Measurements from ENCODE around the gene NTM.

The NTM gene

GRCh38 chr11:132142554-132142953, 772.1 kb downstream of the NTM start:
- Histone ChIP-seq H3K4me3 (ENCODE audit: low read depth in 1 of 2, low read length in 2 of 2) (no peak overlapping the region), H3K27me3 (ENCODE audit: control insufficient read depth in 1 of 2, insufficient read depth in 2 of 2, low read length in 2 of 2) (no peaks in the 10 kb centered on the region), H3K36me3 (ENCODE audit: insufficient read depth, low read length) (no peaks in the 10 kb centered on the region), H3K27ac (ENCODE audit: low read depth, low read length) (no peak overlapping the region), H3K9me3 (ENCODE audit: low read length) (no peaks in the 10 kb centered on the region), H3K4me1 (ENCODE audit: insufficient read depth, low read length) (no peaks in the 10 kb centered on the region), H3K9ac (ENCODE audit: low read length) (no peak overlapping the region)

- Histone ChIP-seq H3K9ac (ENCODE audit: low read length) (no peak overlapping the region), H3K27me3 (ENCODE audit: control insufficient read depth in 1 of 2, insufficient read depth in 2 of 2, low read length in 2 of 2) (no peaks in the 10 kb centered on the region), H3K27ac (ENCODE audit: low read depth, low read length) (no peak overlapping the region), H3K36me3 (ENCODE audit: insufficient read depth, low read length) (no peaks in the 10 kb centered on the region), H3K4me3 (ENCODE audit: low read depth in 1 of 2, low read length in 2 of 2) (no peak overlapping the region), H3K4me1 (ENCODE audit: insufficient read depth, low read length) (no peaks in the 10 kb centered on the region), H3K9me3 (ENCODE audit: low read length) (no peaks in the 10 kb centered on the region)
Measured at GRCh38 chr11:132147464-132147863, 777.0 kb downstream of the NTM start.

GRCh38 chr11:132154781-132155180, 784.4 kb downstream of the NTM start:
- Histone ChIP-seq H3K27ac (ENCODE audit: low read depth, low read length) (no peak overlapping the region), H3K9ac (ENCODE audit: low read length) (no peak overlapping the region), H3K36me3 (ENCODE audit: insufficient read depth, low read length) (no peaks in the 10 kb centered on the region), H3K27me3 (ENCODE audit: control insufficient read depth in 1 of 2, insufficient read depth in 2 of 2, low read length in 2 of 2) (no peaks in the 10 kb centered on the region), H3K4me1 (ENCODE audit: insufficient read depth, low read length) (no peaks in the 10 kb centered on the region), H3K4me3 (ENCODE audit: low read depth in 1 of 2, low read length in 2 of 2) (no peak overlapping the region), H3K9me3 (ENCODE audit: low read length) (no peaks in the 10 kb centered on the region)

GRCh38 chr11:132158091-132158490, 787.7 kb downstream of the NTM start:
- H3K9me3 ChIP-seq (ENCODE audit: low read length), result no peaks in the 10 kb centered on the region
- no peak overlapping the region for H3K4me3 ChIP-seq (ENCODE audit: low read depth in 1 of 2, low read length in 2 of 2)
- no peaks in the 10 kb centered on the region for H3K27me3 ChIP-seq (ENCODE audit: control insufficient read depth in 1 of 2, insufficient read depth in 2 of 2, low read length in 2 of 2)
- no peaks in the 10 kb centered on the region for H3K36me3 ChIP-seq (ENCODE audit: insufficient read depth, low read length)
- H3K9ac ChIP-seq (ENCODE audit: low read length), result no peak overlapping the region
- no peak overlapping the region for H3K27ac ChIP-seq (ENCODE audit: low read depth, low read length)
- no peaks in the 10 kb centered on the region for H3K4me1 ChIP-seq (ENCODE audit: insufficient read depth, low read length)

- Histone ChIP-seq H3K9ac (ENCODE audit: low read length) (no peak overlapping the region), H3K27me3 (ENCODE audit: control insufficient read depth in 1 of 2, insufficient read depth in 2 of 2, low read length in 2 of 2) (no peaks in the 10 kb centered on the region), H3K4me1 (ENCODE audit: insufficient read depth, low read length) (no peaks in the 10 kb centered on the region), H3K27ac (ENCODE audit: low read depth, low read length) (no peak overlapping the region), H3K4me3 (ENCODE audit: low read depth in 1 of 2, low read length in 2 of 2) (no peak overlapping the region), H3K9me3 (ENCODE audit: low read length) (no peaks in the 10 kb centered on the region), H3K36me3 (ENCODE audit: insufficient read depth, low read length) (no peaks in the 10 kb centered on the region)
Measured at GRCh38 chr11:132158696-132159095, 788.3 kb downstream of the NTM start.

GRCh38 chr11:132161403-132162078, 791.1 kb downstream of the NTM start:
- Histone ChIP-seq H3K27me3 (ENCODE audit: control insufficient read depth in 1 of 2, insufficient read depth in 2 of 2, low read length in 2 of 2) (no peaks in the 10 kb centered on the region), H3K36me3 (ENCODE audit: insufficient read depth, low read length) (no peaks in the 10 kb centered on the region), H3K9me3 (ENCODE audit: low read length) (no peaks in the 10 kb centered on the region), H3K27ac (ENCODE audit: low read depth, low read length) (no peak overlapping the region), H3K4me1 (ENCODE audit: insufficient read depth, low read length) (no peaks in the 10 kb centered on the region), H3K9ac (ENCODE audit: low read length) (no peak overlapping the region), H3K4me3 (ENCODE audit: low read depth in 1 of 2, low read length in 2 of 2) (no peak overlapping the region)

GRCh38 chr11:132168344-132168981, 798.0 kb downstream of the NTM start:
- Histone ChIP-seq H3K4me1 (ENCODE audit: insufficient read depth, low read length) (no peaks in the 10 kb centered on the region), H3K27ac (ENCODE audit: low read depth, low read length) (no peak overlapping the region), H3K9ac (ENCODE audit: low read length) (no peak overlapping the region), H3K27me3 (ENCODE audit: control insufficient read depth in 1 of 2, insufficient read depth in 2 of 2, low read length in 2 of 2) (no peaks in the 10 kb centered on the region), H3K4me3 (ENCODE audit: low read depth in 1 of 2, low read length in 2 of 2) (no peak overlapping the region), H3K36me3 (ENCODE audit: insufficient read depth, low read length) (no peaks in the 10 kb centered on the region), H3K9me3 (ENCODE audit: low read length) (no peaks in the 10 kb centered on the region)

- no peaks in the 10 kb centered on the region for H3K9me3 ChIP-seq (ENCODE audit: low read length)
- H3K4me3 ChIP-seq (ENCODE audit: low read depth in 1 of 2, low read length in 2 of 2), result no peak overlapping the region
- no peak overlapping the region for H3K27ac ChIP-seq (ENCODE audit: low read depth, low read length)
- H3K27me3 ChIP-seq (ENCODE audit: control insufficient read depth in 1 of 2, insufficient read depth in 2 of 2, low read length in 2 of 2), result no peaks in the 10 kb centered on the region
- H3K36me3 ChIP-seq (ENCODE audit: insufficient read depth, low read length), result no peaks in the 10 kb centered on the region
- H3K4me1 ChIP-seq (ENCODE audit: insufficient read depth, low read length), result no peaks in the 10 kb centered on the region
- H3K9ac ChIP-seq (ENCODE audit: low read length), result no peak overlapping the region
Measured at GRCh38 chr11:132171031-132171430, 800.6 kb downstream of the NTM start.

- Histone ChIP-seq H3K36me3 (ENCODE audit: insufficient read depth, low read length) (no peaks in the 10 kb centered on the region), H3K27ac (ENCODE audit: low read depth, low read length) (no peak overlapping the region), H3K4me3 (ENCODE audit: low read depth in 1 of 2, low read length in 2 of 2) (no peak overlapping the region), H3K4me1 (ENCODE audit: insufficient read depth, low read length) (no peaks in the 10 kb centered on the region), H3K9ac (ENCODE audit: low read length) (no peak overlapping the region), H3K9me3 (ENCODE audit: low read length) (no peaks in the 10 kb centered on the region), H3K27me3 (ENCODE audit: control insufficient read depth in 1 of 2, insufficient read depth in 2 of 2, low read length in 2 of 2) (no peaks in the 10 kb centered on the region)
Measured at GRCh38 chr11:132174362-132175255, 804.2 kb downstream of the NTM start.

GRCh38 chr11:132177106-132177505, 806.7 kb downstream of the NTM start:
- Histone ChIP-seq H3K9me3 (ENCODE audit: low read length) (no peaks in the 10 kb centered on the region), H3K4me1 (ENCODE audit: insufficient read depth, low read length) (no peaks in the 10 kb centered on the region), H3K9ac (ENCODE audit: low read length) (no peak overlapping the region), H3K4me3 (ENCODE audit: low read depth in 1 of 2, low read length in 2 of 2) (no peak overlapping the region), H3K36me3 (ENCODE audit: insufficient read depth, low read length) (no peaks in the 10 kb centered on the region), H3K27ac (ENCODE audit: low read depth, low read length) (no peak overlapping the region), H3K27me3 (ENCODE audit: control insufficient read depth in 1 of 2, insufficient read depth in 2 of 2, low read length in 2 of 2) (no peaks in the 10 kb centered on the region)

- no peaks in the 10 kb centered on the region for H3K4me1 ChIP-seq (ENCODE audit: insufficient read depth, low read length)
- H3K36me3 ChIP-seq (ENCODE audit: insufficient read depth, low read length), result no peaks in the 10 kb centered on the region
- H3K27me3 ChIP-seq (ENCODE audit: control insufficient read depth in 1 of 2, insufficient read depth in 2 of 2, low read length in 2 of 2), result no peaks in the 10 kb centered on the region
- H3K9me3 ChIP-seq (ENCODE audit: low read length), result no peaks in the 10 kb centered on the region
- H3K9ac ChIP-seq (ENCODE audit: low read length), result no peak overlapping the region
- H3K4me3 ChIP-seq (ENCODE audit: low read depth in 1 of 2, low read length in 2 of 2), result no peak overlapping the region
- H3K27ac ChIP-seq (ENCODE audit: low read depth, low read length), result no peak overlapping the region
Measured at GRCh38 chr11:132184079-132184478, 813.7 kb downstream of the NTM start.
